ENCODE results near the gene TXNDC11. TPM values are rescaled to one million over a fixed set of nuclear protein-coding genes. Genes with fewer than 3 reads are reported as not detected.

The TXNDC11 gene
- total RNA-seq, 3 donors from 2014 or later, result 38.6 to 53.7 (median 47.9) TPM

DNA sequence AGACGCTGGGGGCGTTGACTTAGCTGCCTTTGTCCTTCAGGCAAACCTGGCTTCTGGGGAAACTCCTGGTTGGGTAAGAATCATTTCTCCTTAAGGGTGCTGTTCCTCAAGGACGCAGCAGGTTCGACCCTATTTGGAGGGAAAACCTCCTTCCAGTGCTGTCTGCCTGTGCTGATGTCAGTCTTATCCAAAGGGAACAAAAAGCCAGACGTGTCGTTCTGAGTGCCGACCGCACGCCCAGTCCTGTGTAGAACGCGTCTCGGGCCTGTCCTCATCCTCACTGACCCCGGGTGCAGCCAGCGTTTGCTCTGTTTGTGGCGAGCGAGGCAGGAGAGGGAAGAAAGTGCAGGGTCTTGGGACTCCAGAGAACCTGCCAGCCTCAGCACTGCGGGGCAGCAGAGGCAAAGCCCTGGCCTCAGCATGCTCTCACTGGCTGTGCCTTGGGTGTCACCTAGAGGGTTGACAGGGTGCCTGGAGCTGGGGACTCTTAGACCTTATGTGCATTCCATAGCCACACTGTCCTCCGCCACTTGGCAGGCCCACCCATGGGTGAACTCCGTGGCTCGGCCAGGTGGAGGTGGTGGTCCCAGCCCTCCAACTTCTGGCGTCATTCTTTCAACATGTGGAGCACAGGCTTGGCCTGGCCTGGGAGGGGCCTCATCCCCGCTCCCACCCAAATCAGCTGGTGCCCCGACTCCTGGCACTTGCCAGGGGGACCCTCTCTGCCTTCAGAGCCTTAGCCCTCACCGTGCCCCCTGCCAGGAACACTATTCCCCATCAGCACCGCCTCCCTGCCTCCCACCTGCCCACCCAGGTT lies 68.4 kb downstream of the TXNDC11 start:
- TF ChIP-seq CTCF (IDR thresholded peaks at IDR 0.05), result no peak
- TF ChIP-seq POLR2AphosphoS5 (IDR thresholded peaks at IDR 0.05), result no peak
- TF ChIP-seq POLR2A (IDR thresholded peaks at IDR 0.05), result no peak
- no peaks in the 10 kb centered on the region for H3K36me3 ChIP-seq
- no peak overlapping the region for H3K4me3 ChIP-seq
- DNase-seq (ENCODE audit: low spot score in 2 of 2), result no peak
- no peaks in the 10 kb centered on the region for H3K9me3 ChIP-seq
- H3K4me1 ChIP-seq, result peaks cover 11 to 23% of the 10 kb centered on the region in 2 donors
- H3K27ac ChIP-seq, result peak overlapping the region; percentile 61 to 78
- H3K27me3 ChIP-seq, result no peaks in the 10 kb centered on the region
- intact Hi-C loops (cut with DNase I; ENCODE audit: low total_unique reads), result no loop called here

- Histone ChIP-seq H3K36me3 (no peaks in the 10 kb centered on the region), H3K4me3 (peak overlapping the region in 1 of 3 donors; percentile 20), H3K27me3 (no peaks in the 10 kb centered on the region), H3K9me3 (no peaks in the 10 kb centered on the region), H3K27ac (peak overlapping the region; percentile 61 to 78), H3K4me1 (peaks cover 11 to 23% of the 10 kb centered on the region in 2 donors)
- no peak for TF ChIP-seq CTCF (IDR thresholded peaks at IDR 0.05)
- no peak for TF ChIP-seq POLR2A (IDR thresholded peaks at IDR 0.05)
- TF ChIP-seq POLR2AphosphoS5 (IDR thresholded peaks at IDR 0.05), result no peak
- no peak for DNase-seq (ENCODE audit: low spot score in 2 of 2)
- intact Hi-C loops (cut with DNase I; ENCODE audit: low total_unique reads), result no loop called here
Measured at GRCh38 chr16:11673091-11674000, 69.3 kb downstream of the TXNDC11 start.

DNA sequence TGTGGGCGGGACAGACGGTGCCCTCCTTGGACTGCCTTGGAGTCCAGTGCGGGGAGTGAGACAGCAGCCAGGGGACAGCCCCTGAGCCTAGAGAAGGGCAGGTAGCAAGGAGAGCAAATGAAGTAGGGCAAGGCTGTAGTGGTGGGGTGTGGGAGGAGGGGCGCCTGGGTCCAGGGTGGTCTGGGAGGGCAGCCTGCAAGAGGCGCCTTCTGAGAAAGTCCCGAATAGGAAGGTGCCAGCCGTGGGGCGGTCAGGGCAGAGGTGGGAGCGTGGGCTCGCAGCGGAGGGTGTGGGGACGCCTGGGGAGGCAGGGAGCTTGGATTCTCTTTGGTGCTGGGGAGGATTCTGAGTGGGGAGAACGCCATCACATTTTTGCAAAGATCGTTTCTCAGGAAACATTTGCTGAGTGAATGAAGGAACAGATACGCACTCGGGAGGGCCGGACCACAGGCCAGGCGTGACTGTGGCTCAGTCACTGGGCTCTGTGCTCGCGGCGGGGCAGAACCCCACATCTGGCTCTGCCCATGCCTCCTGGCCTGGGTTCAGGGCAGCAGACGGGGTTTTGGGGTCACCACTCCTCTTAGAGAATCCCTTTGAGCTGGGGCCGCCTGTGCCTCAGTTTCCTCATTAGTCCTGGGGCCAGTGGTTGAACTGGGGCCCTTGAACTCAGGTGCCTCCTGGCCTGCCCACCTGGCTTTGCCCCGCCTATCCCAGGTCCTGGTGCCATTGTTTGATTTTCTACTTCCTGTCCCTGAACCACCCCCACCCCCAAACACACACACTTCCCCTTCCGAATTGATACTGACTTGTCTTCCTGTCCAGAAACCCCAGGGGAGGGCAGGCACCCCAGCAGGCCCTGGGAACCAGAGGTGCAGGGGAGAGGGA lies 70.2 kb downstream of the TXNDC11 start:
- Histone ChIP-seq H3K9me3 (no peaks in the 10 kb centered on the region), H3K4me3 (peak overlapping the region in 1 of 3 donors; percentile 20), H3K36me3 (no peaks in the 10 kb centered on the region), H3K4me1 (peaks cover 11 to 23% of the 10 kb centered on the region in 2 donors), H3K27ac (peak overlapping the region in 1 of 2 donors; percentile 78), H3K27me3 (no peaks in the 10 kb centered on the region)
- DNase-seq (ENCODE audit: low spot score in 2 of 2), result no peak
- TF ChIP-seq POLR2AphosphoS5 (IDR thresholded peaks at IDR 0.05) (no peak), CTCF (IDR thresholded peaks at IDR 0.05) (no peak), POLR2A (IDR thresholded peaks at IDR 0.05) (no peak)
- intact Hi-C loops (cut with DNase I; ENCODE audit: low total_unique reads), result no loop called here

- intact Hi-C loops (cut with DNase I; ENCODE audit: low total_unique reads), result no loop called here
- no peak for DNase-seq (ENCODE audit: low spot score in 2 of 2)
- no peaks in the 10 kb centered on the region for H3K9me3 ChIP-seq
- no peaks in the 10 kb centered on the region for H3K36me3 ChIP-seq
- H3K27me3 ChIP-seq, result no peaks in the 10 kb centered on the region
- peaks cover 11 to 23% of the 10 kb centered on the region in 2 donors for H3K4me1 ChIP-seq
- peak overlapping the region in 1 of 2 donors; percentile 78 for H3K27ac ChIP-seq
- TF ChIP-seq CTCF (IDR thresholded peaks at IDR 0.05), result no peak
- TF ChIP-seq POLR2A (IDR thresholded peaks at IDR 0.05), result no peak
- TF ChIP-seq POLR2AphosphoS5 (IDR thresholded peaks at IDR 0.05), result no peak
- H3K4me3 ChIP-seq, result no peak overlapping the region
Measured at GRCh38 chr16:11671676-11672075, 71.0 kb downstream of the TXNDC11 start.

Data from breast epithelium (tissue), 4 donors.